SU-DHL-6 (cell line): ENCODE measurements around the gene INPP4B.

Experiments
- H2AFZ ChIP-seq: fragments of 200-600 bp; sonication (generic); 2 replicates; pipeline ENCODE4 v1.6.1; 2014; ENCODE audit warnings: low read depth, mild to moderate bottlenecking, moderate library complexity, mixed read lengths, antibody characterized with exemption, low read length; ENCODE audit not compliant: severe bottlenecking
- H3F3A ChIP-seq: fragments of 200-600 bp; shearing (Covaris generic); 2 replicates; pipeline ENCODE4 v1.6.0; 2016; ENCODE audit warnings: antibody characterized with exemption, mild to moderate bottlenecking; ENCODE audit not compliant: insufficient read depth
- H3K27ac ChIP-seq: fragments of 200-600 bp; sonication (generic); 2 replicates; pipeline ENCODE4 v1.5.1; 2016; ENCODE audit warnings: low read depth, mild to moderate bottlenecking, low read length, moderate library complexity, mixed read lengths
- H3K27me3 ChIP-seq: fragments of 200-600 bp; sonication (generic), shearing (Covaris generic); 2 replicates; pipeline ENCODE4 v1.6.0; 2014; ENCODE audit warnings: mild to moderate bottlenecking, low read length
- H3K36me3 ChIP-seq: fragments of 200-600 bp; sonication (generic); 2 replicates; pipeline ENCODE4 v1.6.1; 2014; ENCODE audit warnings: mild to moderate bottlenecking, low read length, mixed read lengths
- H3K4me2 ChIP-seq: fragments of 300-600, 200-600 bp; shearing (Covaris generic), sonication (generic); 2 replicates; pipeline ENCODE4 v1.6.0; 2014; ENCODE audit warnings: low read length, low read depth, mild to moderate bottlenecking; ENCODE audit not compliant: poor library complexity, severe bottlenecking
- H3K4me3 ChIP-seq: fragments of 200-600 bp; sonication (generic); 2 replicates; pipeline ENCODE4 v1.5.1; 2014; ENCODE audit warnings: antibody characterized with exemption, low read length, mild to moderate bottlenecking, mixed read lengths; ENCODE audit not compliant: insufficient read depth, poor library complexity, severe bottlenecking
- H3K79me2 ChIP-seq: fragments of 200-600 bp; sonication (generic); 2 replicates; pipeline ENCODE4 v1.6.1; 2014; ENCODE audit warnings: mild to moderate bottlenecking, low read length, moderate library complexity; ENCODE audit not compliant: insufficient read depth
- H3K9ac ChIP-seq: fragments of 200-600 bp; sonication (generic); 2 replicates; pipeline ENCODE4 v1.7.0; 2014; ENCODE audit warnings: mild to moderate bottlenecking, low read length
- H3K9me2 ChIP-seq: fragments of 200-600 bp; sonication (generic); replicated peaks from 2 replicates; pipeline ENCODE4 v1.6.1; 2014; ENCODE audit warnings: low read length; ENCODE audit not compliant: insufficient read depth
- H3K9me3 ChIP-seq: fragments of 200-600 bp; sonication (generic); 2 replicates; pipeline ENCODE4 v1.6.1; 2014; ENCODE audit warnings: low read length, mixed read lengths; ENCODE audit not compliant: insufficient read depth
- H4K20me1 ChIP-seq: fragments of 200-600 bp; sonication (generic); 2 replicates; pipeline ENCODE4 v1.6.1; 2014; ENCODE audit warnings: low read depth, mild to moderate bottlenecking, antibody characterized with exemption, low read length, moderate library complexity, mixed read lengths
- CTCF ChIP-seq: fragments of 200-600 bp; sonication (generic); IDR thresholded peaks from one replicate; pipeline ENCODE4 v1.5.1; 2017; ENCODE audit warnings: antibody characterized with exemption, mild to moderate bottlenecking, low read length, moderate library complexity; ENCODE audit not compliant: insufficient read depth, poor library complexity, severe bottlenecking
- EZH2phosphoT487 ChIP-seq: fragments of 200-600 bp; sonication (generic), shearing (Covaris generic); conservative IDR thresholded peaks from 2 replicates; pipeline ENCODE4 v1.6.1; 2018; ENCODE audit warnings: mild to moderate bottlenecking, antibody characterized with exemption, low read length, moderate library complexity, mixed read lengths

The INPP4B gene

GRCh38 chr4:142708231-142708630 lies 137.9 kb downstream of the INPP4B start:
- no peaks in the 10 kb centered on the region for H3K9me2 ChIP-seq
- no peak overlapping the region for H2AFZ ChIP-seq
- no peaks in the 10 kb centered on the region for H3K9me3 ChIP-seq
- H3K4me2 ChIP-seq: no peak overlapping the region
- no peak overlapping the region for H3K9ac ChIP-seq
- H3K27ac ChIP-seq: no peak overlapping the region
- no peak overlapping the region for H3K4me3 ChIP-seq
- no peaks in the 10 kb centered on the region for H3K79me2 ChIP-seq
- no peaks in the 10 kb centered on the region for H4K20me1 ChIP-seq
- no peaks in the 10 kb centered on the region for H3K27me3 ChIP-seq
- H3F3A ChIP-seq: no peaks in the 10 kb centered on the region
- TF ChIP-seq CTCF (no peak), EZH2phosphoT487 (no peak)
- H3K36me3 ChIP-seq: no peaks in the 10 kb centered on the region

GRCh38 chr4:142707401-142707800 lies 138.7 kb downstream of the INPP4B start:
- no peak overlapping the region for H3K9ac ChIP-seq
- H3K9me3 ChIP-seq: no peaks in the 10 kb centered on the region
- no peaks in the 10 kb centered on the region for H4K20me1 ChIP-seq
- no peak overlapping the region for H3K4me3 ChIP-seq
- TF ChIP-seq EZH2phosphoT487 (no peak), CTCF (no peak)
- no peaks in the 10 kb centered on the region for H3K36me3 ChIP-seq
- no peak overlapping the region for H3K4me2 ChIP-seq
- no peaks in the 10 kb centered on the region for H3K9me2 ChIP-seq
- H3K79me2 ChIP-seq: no peaks in the 10 kb centered on the region
- no peaks in the 10 kb centered on the region for H3K27me3 ChIP-seq
- H2AFZ ChIP-seq: no peak overlapping the region
- no peaks in the 10 kb centered on the region for H3F3A ChIP-seq
- H3K27ac ChIP-seq: no peak overlapping the region

- Histone ChIP-seq H3K27me3 (no peaks in the 10 kb centered on the region), H2AFZ (no peak overlapping the region), H3F3A (no peaks in the 10 kb centered on the region), H3K79me2 (no peaks in the 10 kb centered on the region), H3K27ac (no peak overlapping the region), H3K9me2 (no peaks in the 10 kb centered on the region), H3K36me3 (no peaks in the 10 kb centered on the region), H3K9me3 (no peaks in the 10 kb centered on the region), H3K4me3 (no peak overlapping the region), H3K9ac (no peak overlapping the region), H4K20me1 (no peaks in the 10 kb centered on the region), H3K4me2 (no peak overlapping the region)
- no peak for TF ChIP-seq CTCF
- TF ChIP-seq EZH2phosphoT487: no peak
These were observed 139.7 kb downstream of the INPP4B start for GRCh38 chr4:142706381-142706780.
